ENCODE results near the gene EHMT1.

EHMT1 gene

GRCh38 chr9:137784046-137784445 is 165.2 kb downstream of the EHMT1 start:
- no peaks in the 10 kb centered on the region for H3K9me2 ChIP-seq (replicated peaks; ENCODE audit: insufficient read depth, low read length)
- no peak overlapping the region for H3K27ac ChIP-seq (ENCODE audit: low read depth, low read length)
- no peaks in the 10 kb centered on the region for H3K9me3 ChIP-seq (ENCODE audit: insufficient read depth, low read length)
- no peak overlapping the region for H3K4me3 ChIP-seq (ENCODE audit: insufficient read depth, low read length, poor library complexity, severe bottlenecking)
- no peaks in the 10 kb centered on the region for H3K36me3 ChIP-seq (ENCODE audit: low read length)
- H3K4me2 ChIP-seq (ENCODE audit: low read depth, low read length, poor library complexity, severe bottlenecking) = no peak overlapping the region
- H3K79me2 ChIP-seq (ENCODE audit: insufficient read depth, low read length) = no peaks in the 10 kb centered on the region
- no peak overlapping the region for H2AFZ ChIP-seq (ENCODE audit: low read depth, low read length, severe bottlenecking)
- H3K9ac ChIP-seq (ENCODE audit: low read length) = no peak overlapping the region
- no peaks in the 10 kb centered on the region for H4K20me1 ChIP-seq (ENCODE audit: low read depth, low read length)
- H3K27me3 ChIP-seq (ENCODE audit: low read length) = no peaks in the 10 kb centered on the region
- no peak for TF ChIP-seq EZH2phosphoT487 (conservative IDR thresholded peaks at IDR 0.05; ENCODE audit: low read length)
- no peak for TF ChIP-seq CTCF (IDR thresholded peaks at IDR 0.05; ENCODE audit: insufficient read depth, low read length, poor library complexity, severe bottlenecking)
- H3F3A ChIP-seq (ENCODE audit: insufficient read depth) = no peaks in the 10 kb centered on the region

- Histone ChIP-seq H3K27me3 (ENCODE audit: low read length) (no peaks in the 10 kb centered on the region), H3K9ac (ENCODE audit: low read length) (no peak overlapping the region), H3K4me2 (ENCODE audit: low read depth, low read length, poor library complexity, severe bottlenecking) (no peak overlapping the region), H3K79me2 (ENCODE audit: insufficient read depth, low read length) (no peaks in the 10 kb centered on the region), H4K20me1 (ENCODE audit: low read depth, low read length) (no peaks in the 10 kb centered on the region), H3K27ac (ENCODE audit: low read depth, low read length) (no peak overlapping the region), H3K9me2 (replicated peaks; ENCODE audit: insufficient read depth, low read length) (no peaks in the 10 kb centered on the region), H2AFZ (ENCODE audit: low read depth, low read length, severe bottlenecking) (no peak overlapping the region), H3K36me3 (ENCODE audit: low read length) (no peaks in the 10 kb centered on the region), H3K4me3 (ENCODE audit: insufficient read depth, low read length, poor library complexity, severe bottlenecking) (no peak overlapping the region), H3K9me3 (ENCODE audit: insufficient read depth, low read length) (no peaks in the 10 kb centered on the region), H3F3A (ENCODE audit: insufficient read depth) (no peaks in the 10 kb centered on the region)
- TF ChIP-seq EZH2phosphoT487 (conservative IDR thresholded peaks at IDR 0.05; ENCODE audit: low read length) (no peak), CTCF (IDR thresholded peaks at IDR 0.05; ENCODE audit: insufficient read depth, low read length, poor library complexity, severe bottlenecking) (no peak)
Observed at GRCh38 chr9:137784641-137785513, 166.1 kb downstream of the EHMT1 start.

GRCh38 chr9:137785704-137786161 is 166.9 kb downstream of the EHMT1 start:
- no peaks in the 10 kb centered on the region for H3K27me3 ChIP-seq (ENCODE audit: low read length)
- no peaks in the 10 kb centered on the region for H3K9me3 ChIP-seq (ENCODE audit: insufficient read depth, low read length)
- H3K27ac ChIP-seq (ENCODE audit: low read depth, low read length) = no peak overlapping the region
- no peak overlapping the region for H2AFZ ChIP-seq (ENCODE audit: low read depth, low read length, severe bottlenecking)
- no peak overlapping the region for H3K4me2 ChIP-seq (ENCODE audit: low read depth, low read length, poor library complexity, severe bottlenecking)
- H3K9me2 ChIP-seq (replicated peaks; ENCODE audit: insufficient read depth, low read length) = no peaks in the 10 kb centered on the region
- no peak overlapping the region for H3K9ac ChIP-seq (ENCODE audit: low read length)
- H4K20me1 ChIP-seq (ENCODE audit: low read depth, low read length) = no peaks in the 10 kb centered on the region
- no peak for TF ChIP-seq CTCF (IDR thresholded peaks at IDR 0.05; ENCODE audit: insufficient read depth, low read length, poor library complexity, severe bottlenecking)
- TF ChIP-seq EZH2phosphoT487 (conservative IDR thresholded peaks at IDR 0.05; ENCODE audit: low read length) = no peak
- peaks cover 8% of the 10 kb centered on the region; the same call in 1 of the 2 replicates for H3K36me3 ChIP-seq (ENCODE audit: low read length)
- H3F3A ChIP-seq (ENCODE audit: insufficient read depth) = no peaks in the 10 kb centered on the region
- H3K4me3 ChIP-seq (ENCODE audit: insufficient read depth, low read length, poor library complexity, severe bottlenecking) = no peak overlapping the region
- H3K79me2 ChIP-seq (ENCODE audit: insufficient read depth, low read length) = no peaks in the 10 kb centered on the region

Measured in SU-DHL-6 (cell line).